Smooth muscle cell (in vitro differentiated cells): ENCODE measurements around the gene MED8. TPM values are rescaled to one million over a fixed set of nuclear protein-coding genes. Genes with fewer than 3 reads are reported as not detected.

Experiments
- DNase-seq: peaks from one replicate; lab custom pipeline; 2025; ENCODE audit not compliant: unreplicated experiment; lab: John Stamatoyannopoulos, UW
- H2AFZ ChIP-seq: fragments of 200-600 bp; sonication (generic); 2 replicates; pipeline ENCODE4 v1.6.0; 2016; ENCODE audit warnings: antibody characterized with exemption, low read depth, mild to moderate bottlenecking
- H3F3A ChIP-seq: fragments of 200-600 bp; sonication (generic); 2 replicates; pipeline ENCODE4 v1.6.0; 2017; ENCODE audit warnings: antibody characterized with exemption, low read depth
- H3K27ac ChIP-seq: fragments of 200-600 bp; sonication (generic); 2 replicates; pipeline ENCODE4 v1.5.1; 2016; ENCODE audit warnings: low read depth, mild to moderate bottlenecking
- H3K27me3 ChIP-seq: fragments of 200-600 bp; sonication (generic); 2 replicates; pipeline ENCODE4 v1.6.1; 2016; ENCODE audit warnings: low read depth, mild to moderate bottlenecking
- H3K36me3 ChIP-seq: fragments of 200-600 bp; sonication (generic); 2 replicates; pipeline ENCODE4 v1.5.1; 2016; ENCODE audit warnings: low read depth
- H3K4me1 ChIP-seq: fragments of 200-600 bp; sonication (generic); 2 replicates; pipeline ENCODE4 v1.5.1; 2016; ENCODE audit warnings: low read depth
- H3K4me2 ChIP-seq: fragments of 200-600 bp; sonication (generic); 2 replicates; pipeline ENCODE4 v1.6.0; 2016; ENCODE audit warnings: mild to moderate bottlenecking
- H3K4me3 ChIP-seq: fragments of 200-600 bp; sonication (generic); 2 replicates; pipeline ENCODE4 v1.5.1; 2016; ENCODE audit warnings: mild to moderate bottlenecking
- H3K79me2 ChIP-seq: fragments of 200-600 bp; sonication (generic); 2 replicates; pipeline ENCODE4 v1.6.0; 2016; ENCODE audit warnings: low read depth, mild to moderate bottlenecking
- H3K9ac ChIP-seq: fragments of 200-600 bp; sonication (generic); 2 replicates; pipeline ENCODE4 v1.6.0; 2016; ENCODE audit warnings: low read depth
- H3K9me3 ChIP-seq: fragments of 200-600 bp; sonication (generic); replicated peaks from 2 replicates; pipeline ENCODE4 v1.5.1; 2016; ENCODE audit warnings: low read depth
- H4K20me1 ChIP-seq: fragments of 200-600 bp; sonication (generic); 2 replicates; pipeline ENCODE4 v1.6.0; 2016; ENCODE audit warnings: low read depth
- CTCF ChIP-seq: fragments of 200-600 bp; sonication (generic); IDR thresholded peaks from 2 replicates; pipeline ENCODE4 v1.5.1; 2017; ENCODE audit warnings: borderline replicate concordance, mild to moderate bottlenecking, antibody characterized with exemption; ENCODE audit not compliant: insufficient read depth, poor library complexity, severe bottlenecking
- WGBS: methylation state at CpG from one replicate; pipeline ENCODE4 v1.1.7; 2016; ENCODE audit warnings: low lambda C conversion rate; 5-methylcytosine and 5-hydroxymethylcytosine counted together
- polyA plus RNA-seq: library from polyadenylated mRNA; unstranded; fragments of >200 nt; fragmentation: Nextera tagmentation; extraction: Ambion mirVana; gene quantifications from 2 replicates; pipeline ENCODE4 v1.2.1, GENCODE V29; 2016
- total RNA-seq: library from RNA; depleted of rRNA; stranded (reverse); fragments of >200 nt; gene quantifications from 2 replicates; pipeline ENCODE4 v1.2.3, GENCODE V29; 2014

Gene MED8
- total and polyA plus RNA-seq, 2 experiments from 2014 or later, result 61.4 to 76.3 TPM

GRCh38 chr1:43346636-43347035 is 43.0 kb downstream of the MED8 start:
- Histone ChIP-seq H3K79me2 (no peaks in the 10 kb centered on the region), H2AFZ (no peak overlapping the region), H3K4me3 (no peak overlapping the region), H3K4me1 (peaks cover 16% of the 10 kb centered on the region), H3K27me3 (no peaks in the 10 kb centered on the region), H3K4me2 (no peak overlapping the region), H3K9ac (no peak overlapping the region), H3K9me3 (no peaks in the 10 kb centered on the region), H4K20me1 (no peaks in the 10 kb centered on the region), H3K36me3 (no peaks in the 10 kb centered on the region), H3F3A (peaks cover 5% of the 10 kb centered on the region), H3K27ac (no peak overlapping the region)
- TF ChIP-seq CTCF, result no peak
- WGBS, result 96% methylated on average over 5 of the region's 5 CpGs
- DNase-seq, result no peak

- DNase-seq, result no peak
- no peaks in the 10 kb centered on the region for H3K79me2 ChIP-seq
- H3K9me3 ChIP-seq, result no peaks in the 10 kb centered on the region
- H4K20me1 ChIP-seq, result no peaks in the 10 kb centered on the region
- no peak overlapping the region for H2AFZ ChIP-seq
- no peaks in the 10 kb centered on the region for H3K36me3 ChIP-seq
- H3K27ac ChIP-seq, result peak overlapping the region; percentile 11
- H3K4me1 ChIP-seq, result peaks cover 13% of the 10 kb centered on the region
- no peak overlapping the region for H3K4me2 ChIP-seq
- H3K27me3 ChIP-seq, result no peaks in the 10 kb centered on the region
- no peak for TF ChIP-seq CTCF
- H3K9ac ChIP-seq, result no peak overlapping the region
- H3F3A ChIP-seq, result peaks cover 5% of the 10 kb centered on the region
- 35% methylated on average over 3 of the region's 3 CpGs for WGBS
- H3K4me3 ChIP-seq, result no peak overlapping the region
Measured at GRCh38 chr1:43345120-43345519, 44.5 kb downstream of the MED8 start.

GRCh38 chr1:43344267-43344850 is 45.2 kb downstream of the MED8 start:
- Histone ChIP-seq H3K27ac (peak overlapping the region; percentile 11), H3K27me3 (no peaks in the 10 kb centered on the region), H3K36me3 (no peaks in the 10 kb centered on the region), H3K79me2 (no peaks in the 10 kb centered on the region), H2AFZ (no peak overlapping the region), H3F3A (peaks cover 5% of the 10 kb centered on the region), H3K9ac (no peak overlapping the region), H3K4me3 (no peak overlapping the region), H4K20me1 (no peaks in the 10 kb centered on the region), H3K9me3 (no peaks in the 10 kb centered on the region), H3K4me2 (no peak overlapping the region), H3K4me1 (peaks cover 7% of the 10 kb centered on the region)
- WGBS, result 53% methylated on average over 4 of the region's 4 CpGs
- no peak for TF ChIP-seq CTCF
- no peak for DNase-seq

GRCh38 chr1:43340559-43340958 is 49.0 kb downstream of the MED8 start:
- Histone ChIP-seq H3K27me3 (no peaks in the 10 kb centered on the region), H3K4me2 (no peak overlapping the region), H3K4me1 (no peaks in the 10 kb centered on the region), H3K79me2 (no peaks in the 10 kb centered on the region), H3K27ac (no peak overlapping the region), H3K4me3 (no peak overlapping the region), H3K9me3 (no peaks in the 10 kb centered on the region), H2AFZ (no peak overlapping the region), H3K36me3 (no peaks in the 10 kb centered on the region), H3F3A (no peaks in the 10 kb centered on the region), H3K9ac (no peak overlapping the region), H4K20me1 (no peaks in the 10 kb centered on the region)
- no peak for DNase-seq
- 65% methylated on average over 1 of the region's 1 CpG for WGBS
- TF ChIP-seq CTCF, result no peak
